Measurements from ENCODE around the gene GRID1.

- TF ChIP-seq POLR2A (IDR thresholded peaks at IDR 0.05), result no peak
- TF ChIP-seq EP300 (IDR thresholded peaks at IDR 0.05), result no peak
These were observed 136.6 kb downstream of the GRID1 start for GRCh38 chr10:86229811-86230556.
